ENCODE measurements around the gene FCHSD1. TPM values are rescaled to one million over a fixed set of nuclear protein-coding genes. Genes with fewer than 3 reads are reported as not detected.

Gene FCHSD1
- 23.0 and 24.2 TPM in 2 replicates for total RNA-seq (ENCODE audit: low replicate concordance)

GRCh38 chr5:141650851-141651727, at the start of gene FCHSD1:
TSS of gene FCHSD1 (minus strand) at chr5:141651418. CDS start at chr5:141651368, 50 bp downstream.

GRCh38 chr5:141681695-141682641, 30.8 kb upstream of the FCHSD1 start, which contains the start of gene ARAP3:
TSS of gene ARAP3 (minus strand) at chr5:141682230. CDS start at chr5:141680486, 1,744 bp downstream.

GRCh38 chr5:141636413-141637122, 14.7 kb downstream of the FCHSD1 start, which contains the start of the genes HDAC3 and RELL2:
TSS of gene HDAC3 (minus strand) at chr5:141636849. CDS start at chr5:141636790, 59 bp downstream.
TSS of gene RELL2 (plus strand) at chr5:141636997. CDS start at chr5:141638226, 1,229 bp downstream.

GRCh38 chr5:141618804-141619554, 32.2 kb downstream of the FCHSD1 start, which contains the start of gene DIAPH1:
TSS of gene DIAPH1 (minus strand) at chr5:141619000. CDS start at chr5:141618914, 86 bp downstream.

Other genes starting within 250 kb of the FCHSD1 start
- 1.7 and 2.8 TPM in 2 replicates for gene PCDHGA9, start 248.6 kb downstream of the FCHSD1 start, total RNA-seq (ENCODE audit: low replicate concordance)
- 1.9 and 3.5 TPM in 2 replicates for gene PCDHGB6, start 243.4 kb downstream of the FCHSD1 start, total RNA-seq (ENCODE audit: low replicate concordance)
- 2.6 and 4.2 TPM in 2 replicates for gene PCDHGA10, start 238.4 kb downstream of the FCHSD1 start, total RNA-seq (ENCODE audit: low replicate concordance)
- 6.7 and 7.3 TPM in 2 replicates for gene PCDHGB7, start 233.7 kb downstream of the FCHSD1 start, total RNA-seq (ENCODE audit: low replicate concordance)
- 4.7 and 7.1 TPM in 2 replicates for gene PCDHGA11, start 230.4 kb downstream of the FCHSD1 start, total RNA-seq (ENCODE audit: low replicate concordance)
- gene PCDHGA12, start 220.9 kb downstream of the FCHSD1 start, total RNA-seq (ENCODE audit: low replicate concordance), result 5.8 and 9.9 TPM in 2 replicates
- 29.7 and 39.8 TPM in 2 replicates for gene PCDHGC3, start 175.5 kb downstream of the FCHSD1 start, total RNA-seq (ENCODE audit: low replicate concordance)
- 0.90 and 2.5 TPM in 2 replicates for gene PCDHGC4, start 166.4 kb downstream of the FCHSD1 start, total RNA-seq (ENCODE audit: low replicate concordance)
- gene PCDHGC5, start 162.3 kb downstream of the FCHSD1 start, total RNA-seq (ENCODE audit: low replicate concordance), result 1.4 and 1.8 TPM in 2 replicates
- 16.0 and 23.2 TPM in 2 replicates for gene DIAPH1, start 32.4 kb downstream of the FCHSD1 start, total RNA-seq (ENCODE audit: low replicate concordance)
- gene HDAC3, start 14.6 kb downstream of the FCHSD1 start, total RNA-seq (ENCODE audit: low replicate concordance), result 55.3 and 60.4 TPM in 2 replicates
- 1.9 and 3.6 TPM in 2 replicates for gene RELL2, start 14.4 kb downstream of the FCHSD1 start, total RNA-seq (ENCODE audit: low replicate concordance)
- gene ARAP3, start 30.8 kb upstream of the FCHSD1 start, total RNA-seq (ENCODE audit: low replicate concordance), result 0.94 and 14.1 TPM in 2 replicates
- gene PCDH1, start 227.0 kb upstream of the FCHSD1 start, total RNA-seq (ENCODE audit: low replicate concordance), result 4.0 and 27.5 TPM in 2 replicates